PC-3 (cell line): ENCODE data around the gene SIX1.

ENCODE experiments used
- EZH2 ChIP-seq: fragments of 300-600 bp; sonication (generic); IDR thresholded peaks from one replicate; pipeline ENCODE4 v1.6.1; 2017; ENCODE audit warnings: antibody characterized with exemption, mild to moderate bottlenecking, low read length; ENCODE audit not compliant: unreplicated experiment
- EZH2phosphoT487 ChIP-seq: fragments of 300-600 bp; sonication (generic); IDR thresholded peaks from 2 replicates; pipeline ENCODE4 v1.6.1; 2018; ENCODE audit warnings: mild to moderate bottlenecking, antibody characterized with exemption, low read length, borderline replicate concordance
- TF ChIP-seq, protein P1 (sequence below): fragments of 300-600 bp; sonication (generic); conservative IDR thresholded peaks from 2 replicates; pipeline ENCODE4 v1.5.1; 2017; ENCODE audit warnings: antibody characterized with exemption, low read depth, mild to moderate bottlenecking, low read length

DNA sequence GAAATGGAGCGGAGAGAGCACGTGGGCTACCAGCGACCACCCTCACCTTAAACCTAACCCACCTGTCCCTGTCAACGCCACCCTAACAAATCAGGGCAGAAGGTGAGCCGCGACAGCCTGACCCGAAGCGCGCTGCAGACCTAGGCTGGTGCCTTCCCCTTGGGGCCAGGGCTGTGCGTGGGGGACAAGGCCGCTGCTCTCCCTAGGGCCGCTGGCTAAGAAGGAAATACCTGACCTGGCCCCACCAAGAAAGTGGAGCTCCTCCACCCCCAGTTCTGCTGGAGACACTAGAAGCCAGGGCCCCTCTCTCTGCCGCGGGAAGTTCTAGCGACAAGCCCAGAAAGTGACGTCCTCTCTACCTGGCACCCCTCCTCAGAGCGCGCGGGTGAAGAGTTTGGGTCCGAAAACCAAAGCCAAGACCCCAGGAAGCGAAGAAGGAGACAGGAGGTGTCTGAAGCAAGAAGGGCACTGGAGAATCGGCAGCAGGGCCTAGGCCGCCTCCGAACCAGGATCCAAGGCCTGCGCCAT, 7.5 kb downstream of the SIX1 start:
- TF ChIP-seq, protein P1, sequence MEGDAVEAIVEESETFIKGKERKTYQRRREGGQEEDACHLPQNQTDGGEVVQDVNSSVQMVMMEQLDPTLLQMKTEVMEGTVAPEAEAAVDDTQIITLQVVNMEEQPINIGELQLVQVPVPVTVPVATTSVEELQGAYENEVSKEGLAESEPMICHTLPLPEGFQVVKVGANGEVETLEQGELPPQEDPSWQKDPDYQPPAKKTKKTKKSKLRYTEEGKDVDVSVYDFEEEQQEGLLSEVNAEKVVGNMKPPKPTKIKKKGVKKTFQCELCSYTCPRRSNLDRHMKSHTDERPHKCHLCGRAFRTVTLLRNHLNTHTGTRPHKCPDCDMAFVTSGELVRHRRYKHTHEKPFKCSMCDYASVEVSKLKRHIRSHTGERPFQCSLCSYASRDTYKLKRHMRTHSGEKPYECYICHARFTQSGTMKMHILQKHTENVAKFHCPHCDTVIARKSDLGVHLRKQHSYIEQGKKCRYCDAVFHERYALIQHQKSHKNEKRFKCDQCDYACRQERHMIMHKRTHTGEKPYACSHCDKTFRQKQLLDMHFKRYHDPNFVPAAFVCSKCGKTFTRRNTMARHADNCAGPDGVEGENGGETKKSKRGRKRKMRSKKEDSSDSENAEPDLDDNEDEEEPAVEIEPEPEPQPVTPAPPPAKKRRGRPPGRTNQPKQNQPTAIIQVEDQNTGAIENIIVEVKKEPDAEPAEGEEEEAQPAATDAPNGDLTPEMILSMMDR: no peak
- TF ChIP-seq EZH2phosphoT487 (no peak), EZH2 (no peak)
